Astrocyte (in vitro differentiated cells and primary cell): ENCODE measurements around the gene SERF2. TPM values are rescaled to one million over a fixed set of nuclear protein-coding genes. Genes with fewer than 3 reads are reported as not detected.

Source experiments
- DNase-seq: peaks from one replicate; pipeline ENCODE4 v3.0.0-alpha.2; 2010; ENCODE audit warnings: low read depth
- FAIRE-seq: peaks from 2 replicates; lab custom pipeline; 2011; peaks lifted over from hg19 to GRCh38; lab: Jason Lieb, UNC
- H2AFZ ChIP-seq: 2 replicates; pipeline ENCODE4 v1.6.0; 2012; ENCODE audit warnings: low read depth, low read length, inconsistent platforms
- H3K27ac ChIP-seq: 2 replicates; pipeline ENCODE4 v1.5.1; 2011; ENCODE audit warnings: low read depth, low read length, inconsistent platforms
- H3K27me3 ChIP-seq: 2 replicates; pipeline ENCODE4 v1.6.0; 2011; ENCODE audit warnings: low read length, inconsistent platforms; ENCODE audit not compliant: insufficient read depth
- H3K36me3 ChIP-seq: 2 replicates; pipeline ENCODE4 v1.5.1; 2011; ENCODE audit warnings: low read length, inconsistent platforms; ENCODE audit not compliant: insufficient read depth
- H3K4me1 ChIP-seq: 2 replicates; pipeline ENCODE4 v1.5.1; 2011; ENCODE audit warnings: low read length, inconsistent platforms; ENCODE audit not compliant: insufficient read depth
- H3K4me2 ChIP-seq: 2 replicates; pipeline ENCODE4 v1.6.0; 2012; ENCODE audit warnings: low read length, inconsistent platforms
- H3K4me3 ChIP-seq: 2 replicates; pipeline ENCODE4 v1.5.1; 2011; ENCODE audit warnings: low read depth, mild to moderate bottlenecking, low read length, inconsistent platforms; ENCODE audit not compliant: insufficient read depth
- H3K79me2 ChIP-seq: 2 replicates; pipeline ENCODE4 v1.6.0; 2012; ENCODE audit warnings: mild to moderate bottlenecking, low read length, inconsistent platforms; ENCODE audit not compliant: insufficient read depth
- H3K9ac ChIP-seq: 2 replicates; pipeline ENCODE4 v1.6.0; 2012; ENCODE audit warnings: mild to moderate bottlenecking, low read length, inconsistent platforms
- H3K9me3 ChIP-seq: 2 replicates; pipeline ENCODE4 v1.5.1; 2012; ENCODE audit warnings: low read depth, mild to moderate bottlenecking, low read length, inconsistent platforms; ENCODE audit not compliant: insufficient read depth
- H4K20me1 ChIP-seq: 2 replicates; pipeline ENCODE4 v1.6.0; 2012; ENCODE audit warnings: low read length, inconsistent platforms; ENCODE audit not compliant: insufficient read depth
- H3K27ac Mint-ChIP-seq: one replicate; pipeline ENCODE4 v1.8.0; 2021; ENCODE audit warnings: mild to moderate bottlenecking, mixed read lengths; ENCODE audit not compliant: unreplicated experiment
- H3K27me3 Mint-ChIP-seq: one replicate; pipeline ENCODE4 v1.8.0; 2021; ENCODE audit warnings: low read depth, mixed read lengths; ENCODE audit not compliant: unreplicated experiment
- H3K36me3 Mint-ChIP-seq: one replicate; pipeline ENCODE4 v1.8.0; 2021; ENCODE audit warnings: low read depth, mixed read lengths; ENCODE audit not compliant: unreplicated experiment
- H3K4me1 Mint-ChIP-seq: one replicate; pipeline ENCODE4 v1.8.0; 2021; ENCODE audit warnings: low read depth, mixed read lengths; ENCODE audit not compliant: unreplicated experiment
- H3K4me3 Mint-ChIP-seq: one replicate; pipeline ENCODE4 v1.8.0; 2021; ENCODE audit warnings: mild to moderate bottlenecking, moderate library complexity, mixed read lengths; ENCODE audit not compliant: unreplicated experiment
- H3K9me3 Mint-ChIP-seq: one replicate; pipeline ENCODE4 v1.8.0; 2021; ENCODE audit warnings: mild to moderate bottlenecking, mixed read lengths; ENCODE audit not compliant: unreplicated experiment
- EZH2 ChIP-seq: IDR thresholded peaks from 2 replicates; pipeline ENCODE4 v1.6.1; 2012; ENCODE audit warnings: mild to moderate bottlenecking, low read length, inconsistent platforms; ENCODE audit not compliant: insufficient read depth
- total RNA-seq: library from RNA; stranded (reverse); gene quantifications from 2 replicates; pipeline ENCODE4 v1.2.1, GENCODE V29; 2021
- TF ChIP-seq, protein P1 (sequence below): IDR thresholded peaks from 2 replicates; pipeline ENCODE4 v1.5.1; 2011; ENCODE audit warnings: low read depth, mild to moderate bottlenecking, inconsistent platforms, low read length, moderate library complexity; ENCODE audit not compliant: insufficient read depth

The SERF2 gene
- total RNA-seq, 1 donor from 2014 or later = 933 TPM

DNA sequence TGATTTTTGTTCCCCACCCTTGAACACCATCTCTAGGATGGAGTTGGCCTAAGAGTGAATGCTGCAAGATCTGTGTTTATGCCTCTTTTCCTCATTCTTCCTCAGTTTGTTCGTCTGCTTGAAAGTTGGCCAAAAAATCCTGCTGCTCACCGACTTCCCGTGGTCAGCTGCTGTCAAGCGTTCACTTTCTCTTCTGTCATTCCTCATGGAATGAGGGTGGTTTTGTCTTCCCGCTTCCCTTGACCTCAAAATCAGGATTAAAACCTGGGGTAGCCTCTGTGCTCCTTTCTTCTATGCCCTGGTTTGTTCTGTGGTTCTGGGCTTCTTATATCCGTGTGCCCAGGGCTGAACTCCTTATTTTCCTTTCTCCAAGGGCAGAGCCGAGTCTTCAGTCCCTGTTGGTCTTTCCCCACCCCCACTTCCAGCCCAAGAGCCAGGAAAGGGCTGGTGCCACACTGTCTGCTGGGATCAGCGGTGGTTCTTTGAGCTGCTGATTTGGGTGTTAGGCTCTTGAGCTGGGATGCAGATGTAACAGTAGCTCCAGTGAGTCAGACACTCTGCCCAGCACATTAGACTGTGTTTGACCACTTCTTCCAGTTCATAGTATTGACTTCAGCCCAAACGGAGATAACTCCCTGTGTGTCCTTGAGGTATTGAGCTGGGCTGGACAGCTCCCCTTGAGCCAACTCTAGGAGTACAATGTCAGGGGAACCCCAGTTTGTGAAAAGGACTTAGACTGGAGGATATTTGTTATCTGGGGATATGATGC, 2.3 kb downstream of the SERF2 start:
- no peaks in the 10 kb centered on the region for H3K9me3 ChIP-seq
- Mint-ChIP-seq H3K27ac (peak overlapping the region; percentile 99), H3K36me3 (peaks cover 28% of the 10 kb centered on the region), H3K27me3 (no peaks in the 10 kb centered on the region), H3K9me3 (no peaks in the 10 kb centered on the region), H3K4me3 (peak overlapping the region; percentile 97), H3K4me1 (peaks cover 51% of the 10 kb centered on the region)
- H3K4me3 ChIP-seq = peak overlapping the region; percentile 100
- no peak for TF ChIP-seq EZH2
- TF ChIP-seq, protein P1, sequence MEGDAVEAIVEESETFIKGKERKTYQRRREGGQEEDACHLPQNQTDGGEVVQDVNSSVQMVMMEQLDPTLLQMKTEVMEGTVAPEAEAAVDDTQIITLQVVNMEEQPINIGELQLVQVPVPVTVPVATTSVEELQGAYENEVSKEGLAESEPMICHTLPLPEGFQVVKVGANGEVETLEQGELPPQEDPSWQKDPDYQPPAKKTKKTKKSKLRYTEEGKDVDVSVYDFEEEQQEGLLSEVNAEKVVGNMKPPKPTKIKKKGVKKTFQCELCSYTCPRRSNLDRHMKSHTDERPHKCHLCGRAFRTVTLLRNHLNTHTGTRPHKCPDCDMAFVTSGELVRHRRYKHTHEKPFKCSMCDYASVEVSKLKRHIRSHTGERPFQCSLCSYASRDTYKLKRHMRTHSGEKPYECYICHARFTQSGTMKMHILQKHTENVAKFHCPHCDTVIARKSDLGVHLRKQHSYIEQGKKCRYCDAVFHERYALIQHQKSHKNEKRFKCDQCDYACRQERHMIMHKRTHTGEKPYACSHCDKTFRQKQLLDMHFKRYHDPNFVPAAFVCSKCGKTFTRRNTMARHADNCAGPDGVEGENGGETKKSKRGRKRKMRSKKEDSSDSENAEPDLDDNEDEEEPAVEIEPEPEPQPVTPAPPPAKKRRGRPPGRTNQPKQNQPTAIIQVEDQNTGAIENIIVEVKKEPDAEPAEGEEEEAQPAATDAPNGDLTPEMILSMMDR = no peak
- FAIRE-seq = no peak
- H3K36me3 ChIP-seq = peaks cover 22% of the 10 kb centered on the region
- peak; percentile 65 for DNase-seq
- H2AFZ ChIP-seq = no peak overlapping the region
- H3K4me1 ChIP-seq = peaks cover 29% of the 10 kb centered on the region
- H4K20me1 ChIP-seq = peaks cover 44% of the 10 kb centered on the region
- H3K27me3 ChIP-seq = no peaks in the 10 kb centered on the region
- H3K4me2 ChIP-seq = peak overlapping the region; percentile 91
- peak overlapping the region; percentile 100 for H3K9ac ChIP-seq
- peak overlapping the region; percentile 35 for H3K27ac ChIP-seq
- peaks cover 37% of the 10 kb centered on the region for H3K79me2 ChIP-seq

DNA sequence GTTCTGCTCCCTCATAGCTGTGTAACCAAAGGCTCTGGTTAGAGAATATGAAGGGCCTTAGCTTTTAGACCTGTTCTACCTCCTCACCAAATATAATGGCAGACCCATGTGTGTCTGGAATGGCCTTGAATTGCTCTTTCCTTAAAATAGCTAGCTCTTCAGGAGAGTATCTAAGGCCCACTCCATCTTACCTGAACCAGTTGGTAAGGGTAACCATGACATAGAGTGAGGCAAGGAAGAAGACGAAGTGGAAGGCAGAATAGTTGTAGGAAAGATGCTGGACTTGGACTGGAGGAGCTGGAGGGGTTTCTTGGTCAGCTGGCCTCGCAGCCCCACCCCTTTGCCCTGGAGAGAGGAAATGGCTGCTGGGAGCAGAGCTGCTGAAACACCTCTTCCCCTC, 3.1 kb downstream of the SERF2 start:
- peaks cover 54% of the 10 kb centered on the region for H3K4me1 Mint-ChIP-seq
- H3K9me3 Mint-ChIP-seq = no peaks in the 10 kb centered on the region
- no peak for DNase-seq
- peaks cover 37% of the 10 kb centered on the region for H3K79me2 ChIP-seq
- no peak overlapping the region for H3K27ac Mint-ChIP-seq
- no peak overlapping the region for H3K27ac ChIP-seq
- no peaks in the 10 kb centered on the region for H3K27me3 Mint-ChIP-seq
- H3K4me3 ChIP-seq = no peak overlapping the region
- H4K20me1 ChIP-seq = peaks cover 44% of the 10 kb centered on the region
- peak overlapping the region; percentile 97 for H3K4me3 Mint-ChIP-seq
- peaks cover 28% of the 10 kb centered on the region for H3K36me3 Mint-ChIP-seq
- H3K4me1 ChIP-seq = peaks cover 33% of the 10 kb centered on the region
- FAIRE-seq = no peak
- no peaks in the 10 kb centered on the region for H3K27me3 ChIP-seq
- H3K36me3 ChIP-seq = peaks cover 25% of the 10 kb centered on the region
- H3K4me2 ChIP-seq = peak overlapping the region; percentile 91
- no peak overlapping the region for H2AFZ ChIP-seq
- H3K9me3 ChIP-seq = no peaks in the 10 kb centered on the region
- H3K9ac ChIP-seq = no peak overlapping the region
- TF ChIP-seq, protein P1 = no peak
- TF ChIP-seq EZH2 = no peak

- no peak overlapping the region for H3K4me3 Mint-ChIP-seq
- DNase-seq = no peak
- Histone ChIP-seq H3K4me1 (peaks cover 34% of the 10 kb centered on the region), H3K27ac (no peak overlapping the region), H3K4me3 (no peak overlapping the region), H2AFZ (no peak overlapping the region), H3K79me2 (peaks cover 44% of the 10 kb centered on the region), H3K4me2 (no peak overlapping the region), H3K36me3 (peaks cover 25% of the 10 kb centered on the region), H3K9me3 (no peaks in the 10 kb centered on the region), H3K9ac (no peak overlapping the region), H3K27me3 (no peaks in the 10 kb centered on the region), H4K20me1 (peaks cover 49% of the 10 kb centered on the region)
- TF ChIP-seq, protein P1 = no peak
- TF ChIP-seq EZH2 = no peak
- no peak overlapping the region for H3K27ac Mint-ChIP-seq
- H3K4me1 Mint-ChIP-seq = peaks cover 55% of the 10 kb centered on the region
- no peaks in the 10 kb centered on the region for H3K27me3 Mint-ChIP-seq
- FAIRE-seq = no peak
- H3K36me3 Mint-ChIP-seq = peaks cover 32% of the 10 kb centered on the region
- peaks cover 2% of the 10 kb centered on the region for H3K9me3 Mint-ChIP-seq
Observed at GRCh38 chr15:43795997-43796396, 3.9 kb downstream of the SERF2 start.
